GM12891 (cell line): ENCODE measurements around the gene RER1.

Source experiments
- POLR2A ChIP-seq: IDR thresholded peaks from 2 replicates; pipeline ENCODE4 v1.6.1; 2011; ENCODE audit warnings: low read depth, low read length, control low read depth
- POLR2AphosphoS5 ChIP-seq: IDR thresholded peaks from 2 replicates; pipeline ENCODE4 v1.6.1; 2011; ENCODE audit warnings: low read depth, low read length, control low read depth
- POU2F2 ChIP-seq: IDR thresholded peaks from 2 replicates; pipeline ENCODE4 v1.6.1; 2011; ENCODE audit warnings: low read depth, mild to moderate bottlenecking, control low read depth, low read length, moderate library complexity
- TAF1 ChIP-seq: IDR thresholded peaks from 2 replicates; pipeline ENCODE4 v1.6.1; 2011; ENCODE audit warnings: low read depth, low read length, control low read depth

DNA sequence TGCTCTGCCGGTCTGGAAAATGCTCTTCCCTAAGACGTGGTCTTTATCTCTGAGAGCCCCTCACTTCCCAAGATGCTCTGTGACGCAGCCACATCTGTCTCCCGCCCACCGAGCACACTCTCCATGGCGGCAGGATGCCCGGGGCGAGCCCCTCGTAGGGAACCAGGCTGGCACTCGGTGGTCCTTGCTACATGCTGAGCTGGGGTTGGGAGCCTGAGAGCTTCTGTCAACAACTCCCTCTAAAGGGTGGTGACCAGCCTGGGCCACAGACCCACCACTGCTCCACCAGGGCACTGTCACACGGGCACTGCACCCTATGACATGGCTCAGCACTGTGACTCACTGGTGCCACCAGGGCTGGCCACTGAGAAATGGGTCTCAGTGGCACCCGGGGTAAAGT is 18.1 kb downstream of the RER1 start:
- TF ChIP-seq TAF1, result no peak
- no peak for TF ChIP-seq POLR2AphosphoS5
- TF ChIP-seq POLR2A, result no peak
- TF ChIP-seq POU2F2, result no peak
